ENCODE measurements around the gene CREB3L2. TPM values are rescaled to one million over a fixed set of nuclear protein-coding genes. Genes with fewer than 3 reads are reported as not detected.
"Not testable (repeated sequence)": the region's sequence is repeated elsewhere in the genome, so short reads cannot be mapped to it uniquely, and the experiment has no call there.

Gene CREB3L2
- total and polyA plus RNA-seq, 12 donors, result 11.4 to 169 (median 63.1) TPM

- Histone ChIP-seq H3K27ac (no peak overlapping the region), H3K4me1 (replicated peaks in 1 of 2) (no peaks in the 10 kb centered on the region), H3K9me3 (replicated peaks in 1 of 3) (no peaks in the 10 kb centered on the region), H3K4me3 (no peak overlapping the region), H3K27me3 (no peaks in the 10 kb centered on the region), H3K36me3 (replicated peaks in 1 of 2) (no peaks in the 10 kb centered on the region)
- TF ChIP-seq CTCF (IDR thresholded peaks at IDR 0.05) (no peak), POLR2A (IDR thresholded peaks at IDR 0.05) (no peak)
- DNase-seq, result no peak
- intact Hi-C loops (cut with DNase I), result no loop called here
- 85 to 94% (median 89%) methylated on average over 1 of the region's 1 CpG for WGBS, 4 donors
Measured at GRCh38 chr7:138014686-138015085, 12.8 kb upstream of the CREB3L2 start.

- intact Hi-C loops (cut with DNase I); DNase-seq: not testable (repeated sequence)
- WGBS, 4 donors, result 78 to 90% (median 85%) methylated on average over 4 of the region's 4 CpGs
Measured at GRCh38 chr7:138014201-138014600, 12.3 kb upstream of the CREB3L2 start.

GRCh38 chr7:138009350-138009653 lies 7.4 kb upstream of the CREB3L2 start:
- no peak for TF ChIP-seq CTCF (IDR thresholded peaks at IDR 0.05)
- TF ChIP-seq POLR2A (IDR thresholded peaks at IDR 0.05), result no peak
- no peaks in the 10 kb centered on the region for H3K36me3 ChIP-seq (replicated peaks in 1 of 2)
- H3K4me3 ChIP-seq, result no peak overlapping the region
- no peaks in the 10 kb centered on the region for H3K4me1 ChIP-seq (replicated peaks in 1 of 2)
- no peaks in the 10 kb centered on the region for H3K9me3 ChIP-seq (replicated peaks in 1 of 3)
- intact Hi-C loops (cut with DNase I), result loop anchor here (2.0 to 10.0 kb wide), 4 partner anchors 107 to 357 kb away; no protein-coding TSS in a partner anchor
- whole genome bisulfite sequencing, 4 donors, result 85 to 100% (median 92%) methylated on average over 1 of the region's 1 CpG
- no peaks in the 10 kb centered on the region for H3K27me3 ChIP-seq
- no peak for DNase-seq
- no peak overlapping the region for H3K27ac ChIP-seq

More at GRCh38 chr7:138014201-138014600, 12.3 kb upstream of the CREB3L2 start:
- H3K27ac ChIP-seq; H3K4me1 ChIP-seq (replicated peaks in 1 of 2); H3K4me3 ChIP-seq; H3K36me3 ChIP-seq (replicated peaks in 1 of 2); H3K27me3 ChIP-seq; H3K9me3 ChIP-seq (replicated peaks in 1 of 3): not testable (repeated sequence)

GRCh38 chr7:138008588-138009349 lies 6.9 kb upstream of the CREB3L2 start:
- no peak overlapping the region for H3K4me3 ChIP-seq
- no peaks in the 10 kb centered on the region for H3K9me3 ChIP-seq (replicated peaks in 1 of 3)
- WGBS, 4 donors, result 42 to 46% (median 44%) methylated on average over 17 of the region's 17 CpGs
- no peaks in the 10 kb centered on the region for H3K36me3 ChIP-seq (replicated peaks in 1 of 2)
- H3K4me1 ChIP-seq (replicated peaks in 1 of 2), result no peaks in the 10 kb centered on the region
- H3K27me3 ChIP-seq, result no peaks in the 10 kb centered on the region
- H3K27ac ChIP-seq, result peak overlapping the region in 1 of 5 donors; percentile 7
- DNase-seq, result peak in 2 of 7 donors; percentile 44 to 56
- intact Hi-C loops (cut with DNase I), result loop anchor here (2.0 to 10.0 kb wide), 4 partner anchors 106 to 356 kb away; no protein-coding TSS in a partner anchor
- TF ChIP-seq POLR2A (IDR thresholded peaks at IDR 0.05), result no peak
- TF ChIP-seq CTCF (IDR thresholded peaks at IDR 0.05), result peak; percentile 86 to 96 (median 90)

Data from adrenal gland (tissue), 12 donors.